GM06990 (cell line): ENCODE measurements around the gene FBLN2.

Experiments used
- DNase-seq: peaks from one replicate; pipeline ENCODE4 v3.0.0-alpha.2; 2011; ENCODE audit not compliant: insufficient read length; ENCODE audit errors: extremely low read depth
- H3K27me3 ChIP-seq: replicated peaks from 2 replicates; pipeline ENCODE4 v1.6.0; 2011; ENCODE audit warnings: low read length; ENCODE audit not compliant: control insufficient read depth, insufficient read depth
- H3K36me3 ChIP-seq: 2 replicates; pipeline ENCODE4 v1.5.1; 2011; ENCODE audit warnings: low read length; ENCODE audit not compliant: control insufficient read depth, insufficient read depth
- H3K4me3 ChIP-seq: replicated peaks from 2 replicates; pipeline ENCODE4 v1.5.1; 2011; ENCODE audit warnings: low read depth, mild to moderate bottlenecking, control low read depth, low read length
- CTCF ChIP-seq: IDR thresholded peaks from 2 replicates; pipeline ENCODE4 v1.5.1; 2011; ENCODE audit warnings: low read length, control low read depth, mild to moderate bottlenecking, inconsistent platforms; ENCODE audit not compliant: insufficient read depth, poor library complexity, severe bottlenecking

FBLN2 gene

GRCh38 chr3:13686367-13687160 is 137.6 kb downstream of the FBLN2 start:
- H3K27me3 ChIP-seq, result peaks cover 1% of the 10 kb centered on the region

GRCh38 chr3:13687517-13687943 is 138.6 kb downstream of the FBLN2 start:
- no peak overlapping the region for H3K4me3 ChIP-seq
- DNase-seq, result no peak
- no peaks in the 10 kb centered on the region for H3K36me3 ChIP-seq
- peaks cover 1% of the 10 kb centered on the region for H3K27me3 ChIP-seq
- no peak for TF ChIP-seq CTCF

More at GRCh38 chr3:13686367-13687160, 137.6 kb downstream of the FBLN2 start:
- no peaks in the 10 kb centered on the region for H3K36me3 ChIP-seq
- no peak for TF ChIP-seq CTCF
- H3K4me3 ChIP-seq, result no peak overlapping the region
- no peak for DNase-seq
